Astrocyte of the cerebellum (primary cell): ENCODE data around the gene DERA.
"Not testable (repeated sequence)": the region's sequence is repeated elsewhere in the genome, so short reads cannot be mapped to it uniquely, and the experiment has no call there.

Source experiments
- DNase-seq: peaks from one replicate; pipeline ENCODE4 v3.0.0-alpha.2; 2011; ENCODE audit warnings: low read depth
- H3K4me3 ChIP-seq: 2 replicates; pipeline ENCODE4 v1.5.1; 2011; ENCODE audit warnings: mild to moderate bottlenecking, low read depth, low read length, moderate library complexity
- in situ Hi-C: cut with HindIII; loops from 2 replicates; pipeline ENCODE4 v1.10.0; 2017; ENCODE audit warnings: low sequenced_read_pairs
- TF ChIP-seq, protein P1 (sequence below): IDR thresholded peaks from 2 replicates; pipeline ENCODE4 v1.5.1; 2012; ENCODE audit warnings: low read length, low read depth, moderate library complexity, mild to moderate bottlenecking; ENCODE audit errors: missing control alignments

Gene DERA

GRCh38 chr12:15956010-15956409, 44.9 kb downstream of the DERA start:
- TF ChIP-seq, protein P1, sequence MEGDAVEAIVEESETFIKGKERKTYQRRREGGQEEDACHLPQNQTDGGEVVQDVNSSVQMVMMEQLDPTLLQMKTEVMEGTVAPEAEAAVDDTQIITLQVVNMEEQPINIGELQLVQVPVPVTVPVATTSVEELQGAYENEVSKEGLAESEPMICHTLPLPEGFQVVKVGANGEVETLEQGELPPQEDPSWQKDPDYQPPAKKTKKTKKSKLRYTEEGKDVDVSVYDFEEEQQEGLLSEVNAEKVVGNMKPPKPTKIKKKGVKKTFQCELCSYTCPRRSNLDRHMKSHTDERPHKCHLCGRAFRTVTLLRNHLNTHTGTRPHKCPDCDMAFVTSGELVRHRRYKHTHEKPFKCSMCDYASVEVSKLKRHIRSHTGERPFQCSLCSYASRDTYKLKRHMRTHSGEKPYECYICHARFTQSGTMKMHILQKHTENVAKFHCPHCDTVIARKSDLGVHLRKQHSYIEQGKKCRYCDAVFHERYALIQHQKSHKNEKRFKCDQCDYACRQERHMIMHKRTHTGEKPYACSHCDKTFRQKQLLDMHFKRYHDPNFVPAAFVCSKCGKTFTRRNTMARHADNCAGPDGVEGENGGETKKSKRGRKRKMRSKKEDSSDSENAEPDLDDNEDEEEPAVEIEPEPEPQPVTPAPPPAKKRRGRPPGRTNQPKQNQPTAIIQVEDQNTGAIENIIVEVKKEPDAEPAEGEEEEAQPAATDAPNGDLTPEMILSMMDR: no peak
- in situ Hi-C loops: no loop called here
- DNase-seq: no peak
- no peak overlapping the region for H3K4me3 ChIP-seq

DNA sequence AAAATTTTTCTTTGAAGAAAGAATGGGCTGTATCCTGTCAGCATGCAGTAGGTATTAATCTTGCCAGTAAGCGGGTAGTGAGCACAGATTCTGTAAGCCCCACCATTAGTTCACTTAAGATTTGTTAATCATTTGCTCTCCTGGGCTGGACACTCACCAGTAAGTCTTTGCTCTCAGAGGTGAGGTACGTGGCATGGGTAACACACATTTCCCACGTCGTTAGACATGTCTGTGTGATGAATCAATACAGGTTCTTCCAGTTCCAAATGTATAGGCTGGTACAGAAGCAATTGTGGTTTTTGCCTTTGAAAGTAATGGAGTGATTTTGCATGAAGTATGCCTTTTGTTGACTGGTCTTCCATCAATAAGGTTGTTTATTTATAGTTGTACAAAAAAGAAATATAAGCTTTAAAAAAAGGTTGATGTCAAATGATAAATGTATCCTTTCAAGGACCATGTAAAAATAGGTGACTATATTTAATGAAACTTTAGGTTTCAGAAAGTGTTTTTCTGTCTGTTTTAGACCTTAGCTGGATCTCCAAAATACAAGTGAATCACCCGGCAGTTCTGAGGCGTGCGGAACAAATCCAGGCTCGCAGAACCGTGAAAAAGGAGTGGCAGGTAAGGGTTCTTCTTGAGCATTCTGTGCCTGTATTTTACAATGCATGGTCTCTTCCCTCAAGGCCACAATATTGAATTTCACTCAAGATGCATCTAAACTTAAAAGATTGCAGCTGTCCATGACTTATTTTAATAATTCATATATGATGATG, 45.5 kb downstream of the DERA start:
- H3K4me3 ChIP-seq: no peak overlapping the region
- TF ChIP-seq, protein P1: no peak
- no peak for DNase-seq
- in situ Hi-C loops: no loop called here

GRCh38 chr12:15962760-15963159, 51.6 kb downstream of the DERA start:
- in situ Hi-C loops: no loop called here
- TF ChIP-seq, protein P1: no peak
- DNase-seq: no peak
- no peak overlapping the region for H3K4me3 ChIP-seq

DNA sequence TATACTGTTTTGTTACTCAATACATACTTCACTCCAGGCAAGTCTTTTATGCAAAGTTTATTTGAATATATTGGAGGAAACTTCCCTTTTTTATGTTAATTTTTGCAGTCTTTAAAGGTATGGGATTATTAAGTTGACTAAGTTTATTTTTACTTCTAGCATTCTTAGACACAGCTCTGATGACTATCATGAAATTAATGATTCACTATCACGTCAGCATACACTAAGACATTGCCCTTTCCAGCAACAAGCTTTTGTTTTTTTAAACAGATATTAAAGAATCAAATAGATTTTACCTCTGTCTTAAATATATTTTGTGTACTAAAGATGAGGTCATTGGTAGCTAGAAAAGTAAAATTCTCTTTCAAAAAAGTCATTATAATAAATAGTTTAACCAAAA, 52.1 kb downstream of the DERA start:
- DNase-seq: no peak
- in situ Hi-C loops: no loop called here
- H3K4me3 ChIP-seq: no peak overlapping the region
- TF ChIP-seq, protein P1: no peak

DNA sequence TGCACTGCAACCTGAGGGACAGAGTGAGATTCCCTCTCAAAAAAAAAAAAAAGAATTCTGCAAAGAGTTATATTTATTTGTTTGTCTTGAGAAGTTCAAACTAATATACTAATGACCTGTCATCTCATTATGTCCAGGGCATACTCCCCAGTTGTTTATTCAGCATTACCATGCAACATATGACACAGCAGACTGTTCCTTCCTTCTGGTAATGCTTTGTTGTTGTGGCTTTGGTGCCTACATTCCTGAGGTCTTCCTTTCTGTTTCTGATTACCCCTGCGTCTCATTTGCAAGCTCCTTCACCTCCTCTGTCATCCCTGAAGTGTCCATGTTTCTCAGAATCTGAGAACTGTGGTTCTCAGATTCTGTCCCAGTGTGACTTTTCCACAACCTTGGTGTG, 55.3 kb downstream of the DERA start:
- in situ Hi-C loops: no loop called here
- TF ChIP-seq, protein P1: no peak
- DNase-seq: peak; percentile 35

DNA sequence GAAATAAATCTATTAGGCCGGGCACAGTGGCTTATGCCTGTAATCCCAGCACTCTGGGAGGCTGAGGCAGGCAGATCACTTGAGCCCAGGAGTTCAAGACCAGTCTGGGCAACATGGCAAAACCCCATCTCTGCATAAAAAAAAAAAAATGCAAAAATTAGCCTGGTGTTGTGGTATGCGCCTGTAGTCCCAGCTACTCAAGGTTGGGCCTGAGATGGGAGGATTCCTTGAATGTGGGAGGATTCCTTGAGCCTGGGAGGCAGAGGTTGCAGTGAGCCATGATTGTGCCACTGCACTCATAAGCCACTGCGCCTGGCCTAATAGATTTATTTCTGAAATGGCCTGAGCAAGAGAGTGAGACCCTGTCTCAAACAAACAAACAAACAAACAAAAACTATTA, 55.9 kb downstream of the DERA start:
- in situ Hi-C loops, DNase-seq: not testable (repeated sequence)

More for the DNA sequence above, 55.3 kb downstream of the DERA start:
- no peak overlapping the region for H3K4me3 ChIP-seq

GRCh38 chr12:15971211-15971610, 60.1 kb downstream of the DERA start:
- in situ Hi-C loops: no loop called here
- DNase-seq: no peak
- TF ChIP-seq, protein P1: no peak
- no peak overlapping the region for H3K4me3 ChIP-seq

More for the DNA sequence above, 55.9 kb downstream of the DERA start:
- not testable (repeated sequence) for H3K4me3 ChIP-seq
